HG03457 (cell line): ENCODE results near the gene KCNG2.

Experiments
- ATAC-seq: cut with Tn5 transposase; IDR thresholded peaks from one replicate; pipeline ENCODE4 v1.9.1; 2021; ENCODE audit warnings: moderate number of reproducible peaks; ENCODE audit not compliant: unreplicated experiment

KCNG2 gene

DNA sequence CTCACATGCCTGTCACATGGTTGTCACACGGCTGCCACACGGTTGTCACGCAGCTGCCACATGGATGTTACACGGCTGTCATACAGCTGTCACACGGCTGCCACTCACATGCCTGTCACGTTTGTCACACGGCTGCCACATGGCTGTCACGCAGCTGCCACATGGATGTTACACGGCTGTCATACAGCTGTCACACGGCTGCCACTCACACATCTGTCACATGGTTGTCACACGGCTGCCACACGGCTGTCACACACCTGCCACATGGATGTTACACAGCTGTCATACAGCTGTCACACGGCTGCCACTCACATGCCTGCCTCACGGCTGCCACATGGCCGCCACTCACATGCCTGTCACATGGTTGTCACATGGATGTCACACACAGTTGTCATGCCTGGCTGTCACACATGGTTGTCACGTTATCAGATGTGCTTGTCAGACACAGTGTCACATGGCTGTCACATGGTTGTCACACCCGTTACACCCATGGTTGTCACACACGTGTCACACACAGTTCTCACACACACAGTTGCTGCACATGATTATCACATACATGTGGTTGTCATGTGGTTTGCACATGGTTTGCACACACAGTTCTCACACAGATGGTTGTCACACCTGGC, 19.4 kb downstream of the KCNG2 start:
- no peak for ATAC-seq

DNA sequence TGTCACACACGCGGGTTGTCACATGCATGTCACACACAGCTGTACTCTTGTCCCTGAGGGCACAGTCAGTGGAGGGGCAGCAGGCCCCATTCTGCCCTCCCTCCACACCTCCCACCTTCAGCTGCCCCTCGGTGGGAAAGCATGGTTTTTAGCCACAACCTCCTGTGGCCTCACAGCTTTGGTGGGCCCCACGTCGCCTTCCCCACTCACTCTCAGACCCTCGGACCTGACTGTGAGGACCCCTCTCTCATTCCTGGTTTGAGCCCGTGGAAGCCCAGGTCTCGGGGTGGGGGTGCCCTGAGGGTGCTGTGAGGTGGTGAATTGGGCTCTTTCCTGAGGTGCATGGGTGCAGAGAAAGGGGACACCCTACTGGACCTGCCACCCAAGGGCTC, 19.9 kb downstream of the KCNG2 start:
- no peak for ATAC-seq

- ATAC-seq = no peak
Observed at GRCh38 chr18:79818036-79818435, 20.3 kb downstream of the KCNG2 start.

DNA sequence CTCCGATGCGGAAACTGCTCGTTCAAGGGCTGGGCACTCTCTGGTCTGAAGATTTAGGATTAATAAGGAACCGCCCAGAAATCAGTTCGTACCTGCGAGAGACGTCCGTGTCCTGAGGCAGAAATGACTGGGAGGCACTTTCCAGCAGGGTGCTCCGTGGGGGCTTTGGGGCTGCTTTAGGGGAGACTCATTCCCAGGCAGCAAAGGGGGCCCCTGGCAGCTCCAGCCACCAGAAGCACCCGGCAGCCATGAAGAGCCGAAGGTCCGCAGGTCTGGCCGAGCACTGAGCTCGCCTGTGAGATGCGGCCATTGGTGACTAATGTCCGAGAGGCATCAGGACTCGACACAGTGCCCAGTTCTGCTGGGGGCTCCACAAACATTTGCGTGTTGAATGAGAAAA, 20.9 kb downstream of the KCNG2 start:
- no peak for ATAC-seq

- ATAC-seq = no peak
Observed at GRCh38 chr18:79819064-79819967, 21.6 kb downstream of the KCNG2 start.

DNA sequence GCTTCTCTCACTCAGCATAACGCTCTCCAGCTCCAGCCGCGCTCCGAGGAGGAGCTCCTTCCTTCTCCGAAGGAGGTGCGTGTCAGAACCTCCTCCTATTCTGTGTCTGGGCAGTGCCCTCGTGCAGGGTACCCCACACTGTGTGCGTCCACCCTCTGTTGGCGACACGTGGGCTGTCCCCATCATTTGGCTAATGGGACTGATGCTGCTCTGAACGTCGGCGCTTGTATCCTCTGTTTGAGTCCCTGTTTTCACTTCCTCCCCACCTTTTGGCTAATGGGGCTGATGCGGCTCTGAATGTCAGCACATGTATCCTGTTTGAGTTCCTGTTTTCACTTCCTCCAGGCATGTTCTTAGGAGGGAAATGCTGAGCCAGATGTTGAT, 22.2 kb downstream of the KCNG2 start:
- peak; percentile 91 for ATAC-seq

DNA sequence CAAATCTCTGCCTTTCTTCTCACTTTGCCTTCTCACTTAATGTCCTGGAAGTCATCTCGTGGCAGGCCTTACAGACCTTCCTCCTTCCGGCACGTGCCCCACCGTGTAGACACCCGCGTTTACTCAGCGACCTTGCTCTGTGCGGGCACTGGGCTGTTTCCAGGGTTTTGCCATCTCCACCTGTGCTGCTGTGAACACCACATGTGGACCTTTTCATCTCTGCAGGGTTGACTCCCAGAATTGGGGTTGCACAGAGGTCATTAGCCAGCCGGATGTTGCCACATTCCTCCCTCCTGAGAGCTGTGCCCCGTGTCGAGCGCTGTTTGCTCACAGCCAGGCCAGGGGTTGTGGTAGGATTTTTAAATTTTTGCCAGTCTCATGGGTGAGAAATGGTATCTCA, 25.4 kb downstream of the KCNG2 start:
- ATAC-seq = no peak

DNA sequence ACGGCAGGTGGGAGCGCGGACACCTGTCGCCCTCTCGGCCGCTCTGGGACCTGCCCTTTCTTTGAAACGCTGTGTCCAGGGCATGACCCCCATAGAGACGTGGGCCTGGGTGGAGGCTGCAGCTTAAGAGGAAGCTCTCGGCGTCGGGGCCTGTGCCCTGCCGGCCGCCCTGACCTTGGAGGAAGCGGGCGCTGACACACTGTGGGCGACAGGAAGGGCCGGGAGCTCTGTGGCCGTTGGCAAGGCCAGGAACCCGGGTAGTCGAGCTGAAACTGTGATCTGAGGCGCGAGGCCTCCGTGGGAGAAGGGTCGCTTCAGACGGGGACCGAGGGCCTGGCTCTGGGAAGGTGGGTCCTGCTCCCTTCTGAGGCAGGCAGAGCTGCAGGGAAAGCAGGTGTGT, 28.2 kb downstream of the KCNG2 start:
- no peak for ATAC-seq

DNA sequence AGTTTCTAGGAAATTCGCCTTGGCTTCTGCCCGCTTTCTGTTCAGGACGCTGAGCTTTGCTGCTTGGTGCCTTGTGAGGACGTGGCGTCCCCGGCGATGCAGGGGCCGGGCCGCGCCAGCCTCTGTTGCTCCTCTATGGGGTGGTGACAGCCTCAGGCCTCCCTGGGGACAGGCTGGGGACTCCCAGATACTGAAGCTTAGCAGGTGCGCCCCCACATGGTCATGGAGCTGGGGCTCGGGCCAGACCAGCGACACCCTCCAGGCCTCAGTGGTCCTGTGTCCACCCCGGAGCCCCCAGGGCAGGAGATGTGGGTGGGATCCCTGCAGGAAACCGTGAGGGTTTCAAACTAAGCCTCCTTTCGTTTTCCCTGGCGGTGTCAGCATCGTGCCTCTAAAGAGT, 29.2 kb downstream of the KCNG2 start:
- no peak for ATAC-seq

GRCh38 chr18:79828258-79828657, 30.5 kb downstream of the KCNG2 start:
- no peak for ATAC-seq

- no peak for ATAC-seq
Observed at GRCh38 chr18:79829136-79829854, 31.6 kb downstream of the KCNG2 start.

DNA sequence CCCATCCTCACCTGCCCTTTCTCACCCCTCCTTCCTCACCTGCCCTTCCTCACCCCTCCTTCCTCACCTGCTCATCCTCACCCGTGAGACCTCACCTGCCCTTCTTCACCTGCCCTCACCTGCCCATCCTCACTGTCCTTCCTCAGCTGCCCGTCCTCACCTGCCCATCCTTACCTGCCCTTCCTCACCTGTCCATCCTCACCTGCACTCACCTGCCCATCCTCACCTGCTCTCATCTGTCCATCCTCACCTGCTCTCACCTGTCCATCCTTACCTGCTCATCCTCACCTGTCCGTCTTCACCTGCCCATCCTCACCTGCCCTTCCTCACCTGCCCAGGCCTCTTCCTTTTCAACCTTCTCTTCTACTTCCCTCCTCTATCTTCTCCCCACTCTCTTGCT, 34.4 kb downstream of the KCNG2 start:
- ATAC-seq = no peak

GRCh38 chr18:79834834-79835233, 37.1 kb downstream of the KCNG2 start:
- no peak for ATAC-seq

- ATAC-seq = no peak
Observed at GRCh38 chr18:79841936-79842335, 44.2 kb downstream of the KCNG2 start.

DNA sequence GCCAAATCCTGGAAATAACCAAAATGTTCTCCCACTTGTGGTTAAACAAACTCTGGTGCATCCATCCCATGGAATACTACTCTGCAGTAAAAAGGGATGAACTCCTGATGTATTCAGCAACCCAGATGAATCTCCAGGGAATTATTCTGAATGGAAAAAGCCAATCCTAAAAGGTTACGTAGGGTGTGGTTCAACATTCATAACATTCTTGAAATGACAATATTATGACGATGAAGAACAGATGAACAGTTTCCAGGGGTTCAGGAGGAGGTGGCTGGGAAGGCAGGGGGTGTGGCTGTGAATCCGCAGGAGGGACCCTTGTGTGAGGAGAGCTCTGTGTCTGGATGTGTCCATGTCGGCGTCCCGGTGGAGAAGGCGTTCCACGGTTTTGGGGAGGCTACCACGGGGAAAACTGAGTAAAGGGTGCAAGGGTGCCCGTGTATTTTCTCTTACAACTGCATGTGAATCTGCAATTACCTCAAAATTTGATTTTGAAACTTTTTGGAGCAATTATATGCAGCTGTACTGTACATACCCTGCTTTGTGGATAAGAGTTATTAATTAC, 47.3 kb downstream of the KCNG2 start:
- no peak for ATAC-seq

DNA sequence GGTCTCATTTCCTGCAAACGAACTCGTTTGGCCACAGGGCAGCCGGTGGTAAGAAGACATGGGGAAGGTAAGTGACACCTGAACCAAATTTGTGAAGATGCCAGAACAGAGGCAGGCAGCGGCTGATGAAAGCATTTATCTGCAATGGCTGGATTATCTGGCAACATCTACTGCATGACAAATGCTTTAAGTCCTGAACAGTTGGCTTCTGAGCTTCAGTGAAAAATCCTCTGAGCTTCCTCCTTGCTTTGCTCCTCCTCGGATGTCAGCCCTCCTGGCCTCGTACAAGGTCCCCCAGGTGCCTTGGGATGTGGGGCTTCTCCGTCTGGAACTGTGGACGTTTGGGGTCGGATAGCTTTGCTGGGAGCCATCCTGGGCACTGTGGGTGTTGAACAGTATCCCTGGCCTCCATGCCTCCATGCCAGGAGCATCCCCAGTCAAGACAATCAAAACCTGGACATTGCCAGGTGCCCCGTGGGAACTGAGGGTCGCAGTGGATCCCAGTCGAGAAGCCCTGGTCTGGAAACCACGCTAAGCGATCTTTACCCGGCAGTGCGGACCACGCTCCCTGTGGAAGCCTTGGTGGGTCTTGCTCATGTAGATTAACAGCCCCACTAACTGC, 49.3 kb downstream of the KCNG2 start:
- ATAC-seq = no peak

GRCh38 chr18:79847606-79848293, 50.0 kb downstream of the KCNG2 start:
- ATAC-seq = no peak

DNA sequence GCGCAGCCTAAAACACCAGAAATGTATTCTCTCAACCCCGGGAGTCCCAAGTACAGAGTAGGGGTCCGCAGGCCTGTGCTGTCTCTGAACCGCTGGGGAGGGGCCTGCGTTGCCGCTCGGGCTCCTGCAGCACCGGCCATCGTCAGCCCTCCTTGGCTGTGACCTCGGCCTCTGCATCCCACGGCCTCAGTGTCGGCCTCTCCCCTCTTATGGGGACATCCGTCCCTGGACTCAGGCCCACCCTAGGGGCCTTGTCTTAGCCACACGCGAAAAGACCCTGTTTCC, 50.5 kb downstream of the KCNG2 start:
- no peak for ATAC-seq

GRCh38 chr18:79848579-79849327, 51.0 kb downstream of the KCNG2 start:
- no peak for ATAC-seq
